ENCODE measurements around the gene CPNE8.
A peak's percentile ranks its signal among the peaks of the same experiment; 100 is the strongest.

Gene CPNE8

DNA sequence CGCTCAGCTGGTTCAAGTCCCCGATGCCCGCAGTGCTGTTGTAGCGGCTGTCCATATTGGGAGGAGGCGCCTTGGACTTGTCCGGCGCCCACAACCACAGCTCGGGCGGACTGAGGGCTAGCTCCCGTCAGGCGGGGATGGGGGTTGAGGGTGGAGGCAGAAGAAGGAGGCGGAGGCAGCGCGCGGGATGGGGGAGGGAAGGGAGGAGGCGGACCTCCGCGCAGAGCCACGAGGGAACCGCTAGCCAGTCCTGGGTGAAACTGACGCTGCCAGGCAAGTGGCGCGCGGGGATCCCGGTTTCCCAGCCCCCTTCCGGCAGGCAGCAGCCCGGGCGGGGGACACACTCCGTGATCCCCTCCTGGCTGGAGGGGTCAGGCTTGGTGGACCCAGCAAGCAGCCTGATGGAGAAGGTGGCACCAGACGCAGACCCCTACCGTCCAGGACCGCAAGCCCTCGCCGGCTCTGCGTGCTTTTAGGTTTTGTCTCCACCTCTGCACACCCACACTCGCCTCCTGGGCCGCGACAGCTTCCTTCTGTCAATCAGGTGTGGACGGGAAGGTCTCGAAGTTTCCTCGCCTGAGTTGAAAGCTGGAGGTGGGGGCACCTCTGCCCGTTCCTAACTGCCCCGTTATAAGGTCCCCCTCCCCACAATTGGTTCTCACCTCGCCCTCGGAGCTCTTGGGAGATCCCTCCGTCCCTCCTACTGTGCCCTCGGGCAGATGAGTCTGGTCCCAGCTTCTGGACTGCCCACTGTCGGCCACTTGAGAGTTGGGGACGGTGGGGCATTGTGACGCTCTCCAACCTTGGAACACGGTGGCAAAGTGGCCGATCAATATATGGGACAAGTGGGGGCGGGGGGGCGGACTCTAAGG is at the start of gene CPNE8:
Gene CPNE8 (minus strand): TSS at position 112 of the 872 bp plus-strand sequence. CDS start 57 bp downstream, at position 55.
- peak; percentile 69 to 81 for DNase-seq

- no peak for DNase-seq
Measured at GRCh38 chr12:38954238-38954873, 49.0 kb upstream of the CPNE8 start.

GRCh38 chr12:38949363-38949762 is 44.0 kb upstream of the CPNE8 start:
- DNase-seq: no peak

- no peak for DNase-seq
Measured at GRCh38 chr12:38934686-38935085, 29.3 kb upstream of the CPNE8 start.

DNA sequence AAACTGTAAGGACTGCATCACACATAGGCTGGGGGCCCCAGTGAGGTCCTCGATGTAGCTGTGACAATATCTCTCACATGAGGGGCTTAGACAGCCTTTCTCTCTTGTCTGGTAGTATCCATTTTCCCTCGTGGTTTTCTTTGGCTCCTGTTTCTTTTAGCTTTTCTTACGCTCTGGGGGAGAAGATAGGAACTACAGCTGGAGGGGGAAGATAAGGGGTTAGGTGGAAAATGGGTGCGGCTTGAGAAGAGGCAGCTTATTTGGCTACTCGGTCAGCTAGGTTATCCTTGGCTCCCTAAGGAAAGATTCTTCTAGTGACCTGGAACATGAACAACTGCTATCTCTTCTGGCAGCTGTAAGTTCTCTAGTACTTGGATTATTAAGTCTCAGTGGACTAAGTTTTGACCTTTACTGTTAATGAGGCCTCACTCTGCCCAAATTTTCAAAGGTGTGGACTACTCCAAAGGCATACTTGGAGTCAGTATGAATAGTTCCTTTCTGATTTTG is 28.7 kb upstream of the CPNE8 start:
- DNase-seq: no peak

DNA sequence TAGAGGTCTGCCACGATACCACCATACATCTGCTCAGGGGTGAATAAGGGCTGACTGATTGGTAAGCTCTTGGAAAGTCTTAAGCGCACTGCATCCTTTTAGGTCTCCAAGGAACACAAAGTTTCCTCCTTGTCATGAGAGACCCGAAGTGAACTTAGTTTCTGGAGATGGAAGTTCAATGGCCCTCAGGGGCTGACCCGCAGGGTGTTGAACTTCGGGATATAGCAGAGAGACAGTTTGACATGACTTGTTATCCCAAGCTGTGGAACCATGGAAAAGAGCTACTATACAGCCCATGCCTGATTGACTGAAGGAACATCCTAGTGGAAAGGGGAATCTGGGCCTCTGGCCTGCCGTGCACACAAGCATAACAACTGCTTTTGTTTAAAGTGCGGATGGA is 26.9 kb upstream of the CPNE8 start:
- DNase-seq: no peak

- DNase-seq: no peak
Measured at GRCh38 chr12:38931461-38931860, 26.1 kb upstream of the CPNE8 start.

DNA sequence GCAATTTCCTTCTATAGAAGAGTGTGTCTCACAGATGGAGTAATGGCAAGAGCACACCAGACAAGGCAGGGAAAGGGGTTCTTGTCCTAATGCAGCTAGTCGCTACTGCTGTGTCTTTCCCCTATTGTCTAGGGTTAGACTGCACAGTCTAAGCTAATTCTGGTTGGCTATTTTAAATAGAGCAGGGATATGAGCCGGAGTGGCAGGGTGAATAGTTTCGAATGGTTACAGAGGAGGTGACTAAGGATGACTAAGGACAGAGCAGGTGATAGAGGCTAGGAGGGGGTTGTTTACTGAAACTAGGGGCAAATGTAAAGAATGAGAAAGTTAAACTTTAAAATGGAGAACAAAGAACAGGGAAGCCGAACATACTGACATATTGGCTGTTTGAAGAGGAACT is 25.6 kb upstream of the CPNE8 start:
- no peak for DNase-seq

DNA sequence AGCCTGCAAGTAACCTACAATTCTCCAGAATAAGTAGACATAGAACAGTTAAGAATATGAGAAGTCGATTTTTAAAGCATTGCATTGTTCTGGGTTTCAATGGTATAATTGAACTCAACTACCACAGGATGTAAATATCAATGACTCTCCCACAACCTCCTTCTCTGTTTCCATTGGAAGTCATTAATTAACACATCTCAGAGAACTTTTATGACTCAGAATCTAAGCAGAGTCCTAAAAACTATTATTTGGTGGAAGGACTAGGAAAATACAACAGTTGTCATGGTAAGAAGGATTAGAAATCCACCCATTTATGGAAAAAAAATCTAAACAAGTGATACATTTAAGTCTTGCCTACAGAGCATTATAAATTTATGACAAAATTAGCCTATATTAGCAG is 21.1 kb upstream of the CPNE8 start:
- DNase-seq: no peak

- peak; percentile 58 to 76 for DNase-seq
Measured at GRCh38 chr12:38921025-38921677, 15.8 kb upstream of the CPNE8 start.

DNA sequence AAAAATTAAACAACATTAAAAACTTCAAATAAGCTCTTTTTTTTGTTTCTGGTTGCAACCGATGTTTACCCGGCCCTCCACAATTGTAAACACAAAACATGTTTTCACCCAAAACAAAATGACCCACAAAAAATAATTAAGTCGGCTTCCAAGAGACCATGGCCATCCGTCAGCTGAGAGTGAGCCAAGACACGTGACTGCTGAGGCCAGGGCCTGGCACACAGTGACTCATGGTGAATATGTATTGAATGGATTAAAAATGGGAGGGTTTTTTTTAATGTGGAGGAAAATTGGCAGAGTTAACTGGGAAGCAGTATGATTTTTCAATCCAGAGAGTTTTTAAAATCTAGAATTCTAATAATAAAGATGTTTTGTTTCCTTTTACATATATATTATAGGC is 13.8 kb upstream of the CPNE8 start:
- DNase-seq: no peak

- no peak for DNase-seq
Measured at GRCh38 chr12:38915429-38916182, 10.2 kb upstream of the CPNE8 start.

DNA sequence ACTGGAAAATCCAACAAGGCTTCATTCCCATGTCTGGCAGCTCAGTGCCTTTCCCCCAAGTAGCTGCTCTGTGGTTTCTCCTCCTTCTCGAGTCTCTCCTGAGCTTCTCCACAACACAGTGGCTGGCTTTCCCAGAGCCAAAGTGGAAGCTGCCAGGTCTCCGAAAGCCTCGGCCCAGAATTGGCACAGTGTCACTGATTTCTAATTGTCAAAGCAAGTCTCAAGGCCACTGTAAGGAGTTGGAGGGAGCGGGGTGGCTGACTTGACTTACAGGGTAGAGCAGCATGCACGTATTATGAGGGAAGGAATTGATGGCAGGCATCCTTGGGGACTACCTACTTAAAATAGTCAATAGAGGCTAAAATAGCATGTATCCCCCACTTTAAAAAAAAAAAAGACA is 6.7 kb upstream of the CPNE8 start:
- no peak for DNase-seq

DNA sequence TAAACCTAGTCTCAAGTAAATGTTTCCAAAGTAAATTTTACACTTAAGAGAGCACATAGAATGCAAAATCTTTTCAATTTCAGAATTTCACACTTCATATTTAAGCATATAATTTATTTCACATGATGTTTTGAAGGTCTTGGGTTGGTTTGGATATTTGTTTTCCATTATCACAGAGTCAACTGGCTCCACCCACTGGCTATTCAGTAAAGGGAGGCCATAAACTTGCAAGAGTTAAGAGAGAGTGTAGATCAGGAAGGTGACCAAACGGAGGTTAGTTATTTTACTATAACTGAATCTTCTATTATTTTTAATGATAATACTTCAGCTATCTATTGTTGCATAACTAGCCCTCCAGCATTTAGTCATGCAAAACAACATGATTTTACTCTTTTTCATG is 6.2 kb upstream of the CPNE8 start:
- no peak for DNase-seq

- DNase-seq: peak; percentile 69 to 82
Measured at GRCh38 chr12:38907201-38907923, 2.0 kb upstream of the CPNE8 start.

DNA sequence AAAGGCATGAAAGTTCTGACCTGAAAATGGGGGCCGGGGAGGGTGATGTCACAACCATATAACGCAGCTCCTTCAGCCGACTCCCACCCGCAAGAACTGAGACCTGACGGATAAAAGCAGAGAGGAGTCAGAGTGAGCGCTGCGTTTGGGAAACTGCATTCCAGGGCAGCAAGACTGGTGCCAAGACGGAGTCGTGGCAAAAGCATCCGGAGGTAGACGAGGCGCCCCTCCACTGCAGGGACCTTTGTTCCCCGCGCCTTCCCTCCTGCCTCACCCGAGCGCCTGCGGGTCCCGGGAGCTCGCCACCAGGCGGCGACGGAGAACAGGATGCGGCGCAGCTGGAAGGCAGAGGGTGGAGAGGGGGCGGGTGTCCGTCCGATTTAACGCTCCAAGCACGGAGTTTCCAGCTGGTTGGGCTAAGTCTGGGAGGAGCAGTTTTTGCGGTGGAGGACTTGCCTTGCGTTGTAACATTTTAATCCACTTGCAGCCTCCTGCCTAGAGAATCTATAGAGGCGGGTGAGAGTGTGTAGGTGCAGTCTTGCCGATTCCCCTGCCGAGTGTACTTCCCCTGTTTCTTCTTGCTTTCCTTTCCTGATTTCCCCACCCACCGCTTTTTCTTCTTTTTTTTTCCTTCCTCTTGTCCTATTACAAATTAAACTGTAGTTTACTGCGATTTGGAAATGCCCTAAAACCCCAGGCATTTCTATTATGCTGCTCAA is 1.2 kb upstream of the CPNE8 start:
- peak; percentile 95 to 99 for DNase-seq

DNA sequence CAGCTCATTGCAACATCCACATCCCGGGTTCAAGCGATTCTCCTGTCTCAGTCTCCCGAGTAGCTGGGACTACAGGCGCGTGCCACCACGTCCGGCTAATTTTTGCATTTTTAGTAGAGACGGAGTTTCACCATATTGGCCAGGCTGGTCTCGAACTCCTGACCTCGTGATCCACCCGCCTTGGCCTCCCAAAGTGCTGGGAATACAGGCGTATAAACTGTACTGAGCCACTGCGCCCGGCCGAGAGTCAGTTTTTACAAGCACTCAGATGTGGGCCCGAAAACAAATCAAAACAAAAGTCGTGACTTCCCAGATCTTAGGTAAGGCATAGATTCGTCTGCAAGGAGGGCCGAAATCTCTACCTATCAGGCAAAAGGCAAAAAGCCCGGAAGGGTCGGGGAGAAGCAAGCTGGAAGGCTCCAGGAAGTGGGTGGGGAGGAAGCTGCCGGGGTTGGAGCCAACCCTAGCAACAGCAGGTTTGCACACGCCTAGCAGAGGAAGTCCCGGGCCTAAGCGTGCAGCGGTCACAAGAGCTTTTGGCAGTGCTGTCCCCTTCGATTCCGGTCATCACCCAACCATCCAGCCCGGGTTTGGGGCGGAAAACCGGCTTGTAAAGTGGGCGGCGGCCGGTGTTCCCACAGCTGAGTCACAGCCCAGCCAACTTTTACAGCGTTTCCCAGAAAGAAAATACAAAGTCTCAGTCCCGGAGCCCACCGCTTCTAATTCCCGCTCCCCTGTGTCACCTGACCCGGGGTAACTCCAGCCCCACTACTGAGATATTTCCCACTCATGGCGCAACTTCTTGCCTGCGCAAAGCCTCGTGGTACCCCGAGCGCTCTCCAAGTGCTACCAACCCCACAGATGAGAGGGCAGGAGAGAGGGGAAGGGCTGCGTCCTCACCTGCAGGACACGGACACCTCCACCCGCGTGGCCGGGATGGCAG is 583 bp downstream of the CPNE8 start:
- peak; percentile 88 to 96 for DNase-seq

DNA sequence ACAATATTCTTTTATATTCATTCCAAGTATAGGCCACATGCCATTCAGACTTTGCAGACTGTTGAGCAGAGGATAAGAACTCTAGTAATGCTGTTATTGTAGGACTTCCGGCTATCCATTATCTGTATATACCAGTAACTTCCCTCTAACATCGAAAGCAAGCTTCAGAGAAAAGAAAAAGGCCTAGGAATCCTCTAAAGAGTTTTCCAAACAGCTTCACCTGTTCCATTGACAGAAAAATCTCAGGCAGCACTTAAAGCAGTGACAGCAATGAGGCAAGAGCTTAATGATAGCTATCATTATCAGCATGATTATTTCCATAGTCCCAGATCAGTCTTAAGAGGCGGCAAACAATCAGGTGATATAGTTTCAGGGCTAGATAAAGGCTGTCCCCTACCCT is 1.8 kb downstream of the CPNE8 start:
- no peak for DNase-seq

- no peak for DNase-seq
Measured at GRCh38 chr12:38898001-38898684, 7.2 kb downstream of the CPNE8 start.

GRCh38 chr12:38895446-38895845 is 9.9 kb downstream of the CPNE8 start:
- no peak for DNase-seq

Data from inflammatory macrophage treated with lipopolysaccharide for 1 hour (primary cell).